ENCODE measurements around the gene PAQR7.

The PAQR7 gene

DNA sequence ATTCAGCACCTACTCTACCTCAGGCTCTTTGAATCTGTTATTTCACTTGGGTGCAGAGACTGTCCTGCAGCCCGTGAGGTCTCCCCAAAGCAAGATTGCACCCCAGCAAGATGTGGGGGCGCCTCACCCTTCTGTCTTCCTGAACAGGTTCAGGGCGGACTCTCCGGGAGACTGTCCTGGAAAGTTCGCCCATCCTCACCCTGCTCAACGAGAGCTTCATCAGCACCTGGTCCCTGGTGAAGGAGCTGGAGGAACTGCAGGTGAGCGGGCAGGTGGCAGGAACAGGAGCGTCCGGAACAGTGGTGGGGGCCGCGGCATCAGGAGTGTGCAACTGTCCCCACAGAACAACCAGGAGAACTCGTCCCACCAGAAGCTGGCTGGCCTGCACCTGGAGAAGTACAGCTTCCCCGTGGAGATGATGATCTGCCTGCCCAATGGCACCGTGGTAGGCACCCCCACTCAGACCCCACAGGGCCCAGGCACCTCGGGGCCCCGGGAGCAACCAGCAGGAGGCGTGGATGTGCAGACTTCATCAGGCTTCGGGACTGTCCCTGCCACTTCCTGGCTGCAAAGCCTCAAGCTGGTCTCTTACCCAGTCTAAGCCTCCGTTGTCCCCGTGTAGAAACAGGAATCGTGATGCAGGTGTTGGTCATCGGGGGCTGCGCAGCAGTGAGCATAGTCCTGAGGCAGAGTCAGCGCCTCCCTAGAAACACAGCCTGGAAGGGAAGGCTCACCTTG is 61.6 kb downstream of the PAQR7 start:
- no peak for DNase-seq

DNA sequence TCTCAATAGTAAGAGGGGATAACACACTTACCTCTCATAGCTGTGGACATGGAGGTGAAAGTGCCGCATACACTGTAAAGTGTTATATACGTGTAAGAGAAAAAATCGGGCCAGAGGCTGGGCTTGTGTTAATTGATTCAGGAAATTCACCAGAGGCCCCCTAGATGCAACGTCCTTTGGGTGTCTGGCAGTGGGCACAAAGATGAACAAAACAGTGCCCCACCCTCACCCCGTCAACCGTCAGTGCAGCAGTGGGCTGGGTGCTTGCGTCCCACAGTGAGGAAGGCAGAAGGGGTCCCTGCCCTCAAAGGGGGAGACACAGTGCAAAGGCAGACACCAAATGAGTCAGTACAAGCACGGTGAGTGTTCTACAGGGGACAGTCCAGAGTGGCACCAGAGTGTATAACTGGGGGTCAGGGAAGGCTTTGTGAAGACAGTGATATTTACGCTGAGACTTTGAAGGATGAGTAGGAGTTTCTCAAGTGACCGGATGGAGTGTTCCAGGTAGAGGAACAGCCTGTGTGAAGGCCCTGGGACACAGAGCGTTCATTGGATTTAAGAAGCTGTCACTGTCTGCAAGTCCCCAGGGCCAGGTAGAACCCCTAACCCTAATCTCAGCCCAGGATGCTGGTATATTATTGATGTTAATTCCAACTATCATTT is 62.3 kb downstream of the PAQR7 start:
- DNase-seq: no peak

All from activated CD4-positive, CD25-positive, alpha-beta regulatory T cell (primary cell).